ENCODE data around the gene TMOD1. TPM values are rescaled to one million over a fixed set of nuclear protein-coding genes. Genes with fewer than 3 reads are reported as not detected.

The TMOD1 gene
- total RNA-seq, 1 donor from 2014 or later, result 12.9 TPM

- Mint-ChIP-seq H3K4me1 (ENCODE audit: unreplicated experiment) (no peaks in the 10 kb centered on the region), H3K4me3 (no peak overlapping the region)
- DNase-seq (ENCODE audit: extremely low spot score, unreplicated experiment), result no peak
These were observed 23.0 kb upstream of the TMOD1 start for GRCh38 chr9:97478301-97478981.

GRCh38 chr9:97479496-97480159, 21.8 kb upstream of the TMOD1 start:
- DNase-seq (ENCODE audit: extremely low spot score, unreplicated experiment), result no peak
- H3K36me3 Mint-ChIP-seq, result peaks cover 3% of the 10 kb centered on the region

More at GRCh38 chr9:97478301-97478981, 23.0 kb upstream of the TMOD1 start:
- H3K9me3 Mint-ChIP-seq, result no peaks in the 10 kb centered on the region
- TF ChIP-seq CTCF (conservative IDR thresholded peaks at IDR 0.05), result no peak
- H3K27ac Mint-ChIP-seq, result no peak overlapping the region
- H3K27me3 Mint-ChIP-seq, result peaks cover 4% of the 10 kb centered on the region
- peaks cover 3% of the 10 kb centered on the region for H3K36me3 Mint-ChIP-seq

GRCh38 chr9:97480174-97480573, 21.3 kb upstream of the TMOD1 start:
- TF ChIP-seq CTCF (conservative IDR thresholded peaks at IDR 0.05), result no peak
- no peak for DNase-seq (ENCODE audit: extremely low spot score, unreplicated experiment)
- Mint-ChIP-seq H3K9me3 (no peaks in the 10 kb centered on the region), H3K4me3 (no peak overlapping the region), H3K4me1 (ENCODE audit: unreplicated experiment) (no peaks in the 10 kb centered on the region), H3K27ac (no peak overlapping the region), H3K27me3 (no peaks in the 10 kb centered on the region), H3K36me3 (peaks cover 3% of the 10 kb centered on the region)

More at GRCh38 chr9:97479496-97480159, 21.8 kb upstream of the TMOD1 start:
- Mint-ChIP-seq H3K9me3 (no peaks in the 10 kb centered on the region), H3K4me3 (no peak overlapping the region), H3K4me1 (ENCODE audit: unreplicated experiment) (no peaks in the 10 kb centered on the region), H3K27ac (no peak overlapping the region), H3K27me3 (no peaks in the 10 kb centered on the region)
- no peak for TF ChIP-seq CTCF (conservative IDR thresholded peaks at IDR 0.05)

GRCh38 chr9:97480749-97481148, 20.7 kb upstream of the TMOD1 start:
- H3K27ac Mint-ChIP-seq, result no peak overlapping the region
- DNase-seq (ENCODE audit: extremely low spot score, unreplicated experiment), result no peak
- H3K36me3 Mint-ChIP-seq, result peaks cover 3% of the 10 kb centered on the region
- no peaks in the 10 kb centered on the region for H3K9me3 Mint-ChIP-seq
- TF ChIP-seq CTCF (conservative IDR thresholded peaks at IDR 0.05), result no peak
- no peaks in the 10 kb centered on the region for H3K4me1 Mint-ChIP-seq (ENCODE audit: unreplicated experiment)
- H3K4me3 Mint-ChIP-seq, result no peak overlapping the region
- no peaks in the 10 kb centered on the region for H3K27me3 Mint-ChIP-seq

GRCh38 chr9:97484134-97484533, 17.3 kb upstream of the TMOD1 start:
- no peak for DNase-seq (ENCODE audit: extremely low spot score, unreplicated experiment)
- Mint-ChIP-seq H3K27ac (no peak overlapping the region), H3K4me1 (ENCODE audit: unreplicated experiment) (no peaks in the 10 kb centered on the region), H3K27me3 (no peaks in the 10 kb centered on the region), H3K4me3 (no peak overlapping the region), H3K9me3 (no peaks in the 10 kb centered on the region), H3K36me3 (peaks cover 1% of the 10 kb centered on the region)
- TF ChIP-seq CTCF (conservative IDR thresholded peaks at IDR 0.05), result no peak

Measured in type B pancreatic cell (in vitro differentiated cells).